NCI-H2196 treated with DMSO at 0.1 percent for 48 hours (cell line): ENCODE results near the gene SFT2D2.
"Not testable (repeated sequence)": the region's sequence is repeated elsewhere in the genome, so short reads cannot be mapped to it uniquely, and the experiment has no call there.

Experiments used
- DNase-seq: peaks from one replicate; lab custom pipeline; 2025; ENCODE audit not compliant: unreplicated experiment; lab: John Stamatoyannopoulos, UW

SFT2D2 gene

DNA sequence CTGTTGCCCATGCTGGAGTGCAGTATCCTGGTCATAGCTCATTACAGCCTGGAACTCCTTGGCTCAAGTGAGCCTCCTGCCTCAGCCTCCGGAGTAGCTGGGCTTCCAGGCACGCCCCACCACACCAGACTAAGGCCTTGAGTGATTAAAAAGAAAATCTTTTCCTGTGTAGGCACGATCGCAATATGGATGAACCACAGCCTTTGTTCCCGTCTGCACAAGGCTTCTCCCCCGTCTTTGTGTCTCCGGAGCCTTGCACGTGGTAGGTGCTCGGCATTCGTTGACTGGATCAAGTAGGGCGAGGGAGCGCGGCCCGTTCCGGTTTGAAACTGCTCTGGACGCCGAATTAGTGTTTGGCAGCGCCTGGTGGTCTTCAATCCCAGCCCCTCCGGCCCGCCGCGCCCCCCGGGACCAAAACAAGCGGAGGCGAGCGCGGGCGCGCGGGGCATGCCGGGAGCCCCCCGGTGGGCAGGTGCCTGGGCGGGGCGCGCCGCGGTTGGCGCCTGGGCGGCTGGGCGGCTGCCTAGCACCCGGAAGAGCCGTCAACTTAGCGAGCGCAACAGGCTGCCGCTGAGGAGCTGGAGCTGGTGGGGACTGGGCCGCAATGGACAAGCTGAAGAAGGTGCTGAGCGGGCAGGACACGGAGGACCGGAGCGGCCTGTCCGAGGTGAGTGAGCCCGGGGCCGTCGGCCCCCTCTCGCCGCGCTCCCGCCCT is at the start of gene SFT2D2:
SFT2D2 (plus strand) TSS at position 529 of the 715 bp plus-strand sequence; CDS start at position 605, 76 bp downstream.
- peak; percentile 64 for DNase-seq

GRCh38 chr1:168178227-168178637 is 47.6 kb upstream of the SFT2D2 start:
- DNase-seq = no peak

GRCh38 chr1:168178638-168179437 is 47.0 kb upstream of the SFT2D2 start, which contains the start of gene TIPRL:
Gene TIPRL, plus strand, starts transcription at chr1:168178962. Its CDS starts 116 bp downstream, at chr1:168179078.
- DNase-seq = peak; percentile 96

GRCh38 chr1:168179438-168180147 is 46.2 kb upstream of the SFT2D2 start:
- no peak for DNase-seq

DNA sequence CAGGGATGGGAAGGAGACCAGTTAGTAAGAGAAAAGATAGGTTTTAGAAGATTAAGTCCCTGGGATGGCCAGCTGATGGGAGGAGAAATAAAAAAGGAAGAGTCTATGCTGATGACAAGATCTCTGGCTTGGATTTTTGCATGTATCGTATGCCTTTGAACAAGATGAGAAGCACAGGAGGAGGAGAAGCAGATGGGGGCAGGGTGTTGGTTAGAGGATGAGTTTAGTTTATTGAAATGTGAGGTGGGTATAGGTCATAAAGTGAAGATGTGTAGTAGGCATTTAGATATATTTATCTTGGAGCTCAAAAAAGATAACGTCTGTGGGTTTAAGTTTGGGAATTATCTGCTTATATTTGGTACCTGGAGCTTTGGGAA is 45.7 kb upstream of the SFT2D2 start:
- no peak for DNase-seq

DNA sequence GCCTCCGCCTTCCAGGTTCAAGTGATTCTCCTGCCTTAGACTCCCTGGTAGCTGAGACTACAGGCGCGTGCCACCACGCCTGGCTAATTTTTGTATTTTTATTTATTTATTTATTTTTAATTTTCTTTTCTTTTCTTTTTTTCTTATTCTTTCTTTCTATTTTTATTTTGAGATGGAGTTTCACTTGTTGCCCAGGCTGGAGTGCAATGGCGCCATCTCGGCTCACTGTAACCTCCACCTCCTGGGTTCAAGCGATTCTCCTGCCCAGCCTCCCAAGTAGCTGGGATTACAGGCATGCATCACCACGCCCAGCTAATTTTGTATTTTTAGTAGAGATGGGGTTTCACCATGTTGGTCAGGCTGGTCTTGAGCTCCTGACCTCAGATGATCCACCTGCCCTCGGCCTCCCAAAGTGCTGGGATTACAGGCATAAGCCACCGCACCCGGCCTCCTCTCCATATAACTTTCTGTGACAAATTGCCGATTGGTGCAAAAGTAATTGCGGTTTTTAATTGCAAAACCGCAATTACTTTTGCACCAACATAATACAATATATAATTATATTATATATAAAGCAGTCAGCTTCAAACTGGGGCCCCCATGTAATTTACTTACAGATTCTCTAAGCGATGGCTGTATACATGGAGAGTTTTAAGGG is 44.6 kb upstream of the SFT2D2 start:
- DNase-seq = not testable (repeated sequence)

GRCh38 chr1:168187177-168187576 is 38.6 kb upstream of the SFT2D2 start:
- no peak for DNase-seq

- no peak for DNase-seq
These were observed 35.4 kb upstream of the SFT2D2 start for GRCh38 chr1:168190403-168190802.

- DNase-seq = no peak
These were observed 30.3 kb upstream of the SFT2D2 start for GRCh38 chr1:168195199-168196135.

DNA sequence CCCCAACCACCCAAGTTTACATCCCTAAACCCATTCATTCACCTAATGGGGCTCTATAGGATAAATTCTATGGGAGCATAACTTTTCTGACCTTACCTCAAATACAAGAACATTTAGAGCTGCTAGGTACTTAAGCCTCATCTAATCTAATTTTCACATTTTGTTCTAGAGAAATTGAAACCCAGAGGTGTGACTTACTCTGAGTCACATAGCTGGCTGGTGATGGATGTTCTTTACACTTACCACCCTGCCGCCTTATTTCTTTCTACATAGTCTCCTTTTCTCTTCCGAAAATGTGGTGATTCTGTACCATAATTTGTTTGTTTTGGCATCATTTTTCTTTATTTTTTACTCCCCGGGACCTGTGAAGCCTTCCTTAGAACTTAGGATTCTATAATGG is 26.7 kb upstream of the SFT2D2 start:
- DNase-seq = no peak

- DNase-seq = no peak
These were observed 22.7 kb upstream of the SFT2D2 start for GRCh38 chr1:168202941-168203654.

DNA sequence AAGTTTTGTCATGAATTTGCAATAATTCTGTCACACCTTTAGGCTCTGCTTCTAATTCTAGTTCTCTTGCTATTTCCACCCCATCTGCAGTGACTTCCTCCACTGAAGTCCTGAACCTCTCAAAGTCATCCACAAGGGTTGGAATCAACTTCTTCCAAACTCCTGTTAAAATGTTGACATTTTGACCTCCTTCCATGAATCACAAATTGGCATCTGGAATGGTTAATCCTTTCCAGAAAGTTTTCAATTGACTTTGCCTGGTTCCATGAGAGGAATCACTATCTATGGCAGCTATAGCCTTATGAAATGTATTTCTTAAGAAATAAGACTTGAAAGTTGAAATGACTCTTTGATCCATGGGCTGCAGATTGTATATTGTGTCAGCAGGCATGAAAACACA is 19.7 kb upstream of the SFT2D2 start:
- no peak for DNase-seq

DNA sequence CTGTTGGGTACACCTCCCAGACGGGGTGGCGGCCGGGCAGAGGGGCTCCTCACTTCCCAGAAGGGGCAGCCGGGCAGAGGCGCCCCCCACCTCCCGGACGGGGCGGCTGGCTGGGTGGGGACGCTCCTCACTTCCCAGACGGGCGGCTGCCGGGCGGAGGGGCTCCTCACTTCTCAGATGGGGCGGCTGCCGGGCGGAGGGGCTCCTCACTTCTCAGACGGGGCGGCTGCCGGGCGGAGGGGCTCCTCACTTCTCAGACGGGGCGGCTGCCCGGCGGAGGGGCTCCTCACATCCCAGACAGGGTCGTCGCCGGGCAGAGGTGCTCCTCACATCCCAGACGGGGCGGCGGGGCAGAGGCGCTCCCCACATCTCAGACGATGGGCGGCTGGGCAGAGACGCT is 18.1 kb upstream of the SFT2D2 start:
- DNase-seq = not testable (repeated sequence)

DNA sequence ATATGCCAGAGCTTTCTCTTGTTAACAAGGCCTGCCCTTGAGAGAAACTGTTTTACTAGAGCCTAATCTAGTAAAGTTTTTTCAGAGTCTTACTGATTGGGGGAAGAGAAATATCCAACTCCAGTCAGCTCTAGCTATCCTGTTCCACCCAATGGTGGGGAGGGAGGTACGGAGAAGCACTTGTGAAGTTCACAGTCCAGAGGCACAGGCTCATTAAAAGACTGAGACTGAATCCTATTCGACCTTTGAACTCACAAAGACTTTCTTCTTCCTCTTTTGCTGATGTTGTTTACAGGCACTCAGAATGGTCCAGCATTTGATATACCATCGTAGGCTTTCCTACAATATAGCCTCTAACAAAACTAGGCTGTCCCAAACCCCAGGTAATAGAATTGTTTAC is 15.5 kb upstream of the SFT2D2 start:
- no peak for DNase-seq

DNA sequence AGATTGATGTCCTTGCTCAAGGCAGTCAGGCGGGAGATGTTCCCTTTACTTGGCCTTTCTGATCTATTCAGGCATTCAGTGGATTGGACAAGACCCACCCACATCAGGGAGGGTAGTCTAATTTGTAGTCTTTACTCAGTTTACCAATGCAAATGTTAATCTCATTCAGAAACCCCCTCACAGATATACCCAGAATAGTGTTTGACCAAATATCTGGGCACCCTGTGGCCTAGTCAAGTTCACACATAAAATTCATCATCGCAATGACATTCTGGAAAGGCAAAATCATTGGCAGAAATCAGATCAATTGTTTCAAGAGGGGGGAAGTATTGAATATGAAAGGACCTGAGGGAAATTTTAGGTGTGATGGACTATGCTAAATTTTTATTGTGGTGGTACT is 12.5 kb upstream of the SFT2D2 start:
- no peak for DNase-seq

DNA sequence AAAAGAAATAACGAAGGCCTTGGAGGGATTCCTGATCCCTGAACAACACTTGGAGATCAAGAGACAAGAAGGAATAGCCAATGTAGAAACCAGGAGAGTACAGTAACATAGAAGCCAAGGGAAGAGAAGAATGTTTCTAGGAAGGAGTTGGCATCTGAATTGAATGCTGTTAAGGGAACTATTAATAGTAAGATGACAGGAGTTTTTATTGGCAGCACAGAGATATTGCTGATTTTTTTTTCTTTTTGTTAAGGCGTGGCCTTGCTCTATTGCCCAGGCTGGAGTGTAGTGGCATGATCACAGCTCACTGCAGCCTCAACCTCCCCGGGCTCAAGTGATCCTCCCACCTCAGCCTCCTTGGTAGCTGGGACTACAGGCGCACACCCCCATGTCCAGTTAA is 9.6 kb upstream of the SFT2D2 start:
- DNase-seq = no peak

DNA sequence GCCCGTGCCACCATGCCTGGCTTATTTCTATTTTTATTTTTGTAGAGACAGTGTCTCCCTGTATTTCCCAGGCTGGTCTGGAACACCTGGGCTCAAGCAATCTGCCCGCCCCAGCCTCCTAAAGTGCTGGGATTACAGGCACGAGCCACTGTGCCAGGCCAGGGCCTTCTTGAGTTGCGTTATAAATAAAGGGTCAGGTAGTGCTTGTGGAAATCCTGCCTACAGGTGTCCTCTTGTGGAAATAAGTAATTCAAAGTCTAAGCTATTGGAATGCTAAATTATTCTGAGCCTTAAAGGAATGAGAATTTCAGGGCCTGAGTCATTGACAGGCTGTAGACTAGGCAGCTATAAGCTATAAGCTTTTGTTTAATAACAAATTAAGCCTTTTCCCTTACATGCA is 8.1 kb upstream of the SFT2D2 start:
- no peak for DNase-seq

DNA sequence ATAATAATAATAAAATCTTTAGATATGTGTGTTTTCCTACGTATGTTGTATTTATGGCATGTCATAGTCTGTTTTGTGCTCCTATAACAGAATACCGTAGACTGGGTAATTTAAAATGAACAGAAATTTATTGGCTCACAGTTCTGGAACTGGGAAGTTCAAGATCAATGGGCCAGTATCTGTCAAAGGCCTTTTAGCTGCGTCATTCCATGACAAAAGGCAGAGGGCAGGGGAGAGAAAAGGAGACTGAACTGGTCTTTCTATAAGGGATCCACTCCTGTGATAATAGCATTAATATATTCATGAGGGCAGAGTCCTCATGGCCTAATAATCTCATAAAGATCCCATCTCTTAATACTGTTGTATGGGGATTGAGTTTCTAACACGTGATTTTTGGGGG is 7.1 kb upstream of the SFT2D2 start:
- DNase-seq = no peak

- DNase-seq = no peak
These were observed 5.3 kb upstream of the SFT2D2 start for GRCh38 chr1:168220470-168220871.
